GM19043 (cell line): ENCODE data around the gene EPN2.

Experiments used
- ATAC-seq: cut with Tn5 transposase; IDR thresholded peaks from one replicate; pipeline ENCODE4 v1.9.1; 2021; ENCODE audit warnings: low read depth; ENCODE audit not compliant: unreplicated experiment

The EPN2 gene

DNA sequence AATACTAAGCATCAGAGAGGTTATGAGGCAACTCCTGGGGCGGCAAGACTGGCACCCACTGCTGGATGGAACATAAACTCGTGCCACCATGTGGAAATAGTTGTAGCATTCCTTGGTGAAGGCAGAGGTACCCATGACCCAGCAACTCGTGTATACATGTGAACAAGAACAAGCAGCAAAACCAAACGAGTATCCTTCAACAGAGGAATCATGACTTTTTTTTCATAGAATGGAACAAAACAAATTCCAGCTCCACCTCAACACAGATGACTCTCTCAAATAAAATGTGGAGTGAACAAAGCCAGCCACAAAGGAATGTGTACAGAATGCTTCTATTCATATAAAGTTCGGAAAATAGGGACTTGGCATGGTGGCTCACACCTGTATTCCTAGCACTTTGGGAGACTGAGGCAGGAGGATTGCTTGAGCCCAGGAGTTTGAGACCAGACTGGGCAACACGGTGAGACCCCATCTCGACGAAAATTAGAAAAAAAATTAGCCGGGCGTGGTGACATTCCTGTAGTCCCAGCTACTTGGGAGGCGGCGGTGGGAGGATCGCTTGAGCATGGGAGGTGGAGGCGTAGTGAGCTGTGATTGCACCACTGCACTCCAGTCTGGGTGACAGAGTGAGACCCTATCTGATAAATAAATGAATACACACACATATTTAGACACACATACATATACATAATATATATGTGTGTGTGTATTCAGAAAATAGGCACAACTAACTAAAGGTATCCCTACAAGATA lies 90.0 kb downstream of the EPN2 start:
- no peak for ATAC-seq

- ATAC-seq: no peak
Observed at GRCh38 chr17:19328441-19329061, 91.4 kb downstream of the EPN2 start.

DNA sequence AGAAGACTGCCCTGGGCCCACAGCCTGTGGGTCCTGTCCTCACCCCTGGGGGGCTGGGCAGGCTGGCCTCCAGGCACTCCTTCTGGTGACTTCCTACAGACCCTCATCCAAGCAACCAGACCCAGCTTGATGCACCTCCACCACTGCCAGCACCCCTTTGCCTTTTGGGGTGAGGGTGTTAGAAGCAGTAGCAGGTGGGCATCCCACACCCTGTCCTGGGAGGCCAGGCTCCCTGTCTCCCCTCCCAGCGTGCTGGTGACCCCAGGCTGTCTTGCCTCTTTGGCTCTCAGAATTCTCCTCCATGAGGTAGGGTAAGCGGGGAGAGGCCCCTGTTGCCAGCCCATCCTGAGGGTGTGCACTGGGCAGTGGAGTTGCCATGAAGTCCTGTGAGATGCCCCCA lies 92.0 kb downstream of the EPN2 start:
- ATAC-seq: no peak

DNA sequence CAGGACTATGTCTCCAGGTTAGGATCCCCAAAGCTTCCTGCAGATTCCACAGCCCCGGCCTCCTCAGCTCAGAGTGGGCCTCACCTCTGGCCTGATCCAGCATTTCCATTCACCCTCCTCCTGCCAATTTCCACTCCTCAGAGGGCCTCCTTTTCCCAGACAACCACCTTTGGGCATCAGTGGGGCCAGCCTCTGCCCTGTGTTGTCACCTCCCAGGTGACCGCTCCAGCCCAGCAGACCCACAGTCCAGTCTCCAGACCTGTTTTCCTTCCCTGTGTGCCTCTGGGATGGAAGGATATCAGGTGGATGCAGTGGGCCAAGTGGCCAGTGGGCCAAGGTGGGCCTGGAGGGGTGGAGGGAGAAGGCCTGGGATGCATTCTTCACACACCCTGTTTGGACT lies 92.7 kb downstream of the EPN2 start:
- no peak for ATAC-seq

- no peak for ATAC-seq
Observed at GRCh38 chr17:19330271-19330670, 93.1 kb downstream of the EPN2 start.

- no peak for ATAC-seq
Observed at GRCh38 chr17:19331134-19331533, 94.0 kb downstream of the EPN2 start.

DNA sequence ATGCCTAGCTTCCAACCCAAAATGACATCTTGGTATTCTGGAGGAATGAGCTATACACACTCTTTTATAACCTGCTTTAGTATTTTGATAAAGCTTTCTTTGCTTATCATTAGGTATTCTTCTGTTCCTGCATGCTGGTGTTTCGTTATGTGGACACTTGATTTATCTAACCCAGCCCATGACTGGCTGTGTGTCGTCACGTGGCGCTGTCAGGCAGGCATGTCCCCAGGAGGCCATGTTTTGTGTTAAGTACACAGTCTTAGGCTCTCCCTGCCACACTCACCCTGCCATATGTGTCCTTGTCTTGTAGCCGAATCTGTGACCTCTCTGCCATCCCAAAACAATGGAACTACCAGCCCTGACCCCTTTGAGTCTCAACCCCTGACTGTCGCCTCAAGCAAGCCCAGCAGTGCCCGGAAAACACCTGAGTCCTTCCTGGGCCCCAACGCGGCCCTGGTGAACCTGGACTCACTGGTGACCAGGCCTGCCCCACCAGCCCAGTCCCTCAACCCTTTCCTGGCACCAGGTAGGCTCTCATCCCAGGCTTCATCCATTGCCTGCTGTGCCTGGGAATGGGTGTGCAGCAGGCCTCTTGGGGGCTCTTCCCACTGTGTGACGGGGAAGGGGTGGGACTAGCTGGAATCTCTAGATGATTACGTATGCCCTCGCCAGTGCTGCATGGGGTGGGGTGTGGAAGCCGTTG lies 94.5 kb downstream of the EPN2 start:
- ATAC-seq: no peak

- ATAC-seq: no peak
Observed at GRCh38 chr17:19332371-19333131, 95.4 kb downstream of the EPN2 start.

GRCh38 chr17:19333132-19333440 lies 95.9 kb downstream of the EPN2 start:
- ATAC-seq: no peak

GRCh38 chr17:19333736-19334290 lies 96.6 kb downstream of the EPN2 start:
- no peak for ATAC-seq

DNA sequence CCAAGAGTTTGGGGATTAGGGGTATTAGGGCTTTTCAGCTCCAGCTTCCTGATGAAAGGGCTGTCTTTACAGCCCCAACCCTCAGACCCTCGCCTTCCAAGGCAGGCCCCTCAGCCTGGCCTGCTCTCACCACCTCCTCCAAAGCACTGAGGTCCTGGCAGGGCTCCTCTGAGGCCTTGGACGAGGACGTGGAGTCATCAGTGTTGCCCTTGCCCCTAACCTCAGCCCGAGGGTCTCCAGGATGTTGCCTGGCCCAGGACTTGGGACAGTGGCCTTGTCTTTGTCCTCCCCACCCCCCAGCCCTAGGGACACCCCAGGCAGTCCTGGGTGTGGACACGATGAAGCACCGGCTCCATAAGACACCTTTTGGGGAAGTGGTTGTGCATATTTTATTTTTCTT lies 97.2 kb downstream of the EPN2 start:
- no peak for ATAC-seq

- ATAC-seq: no peak
Observed at GRCh38 chr17:19335951-19336631, 98.9 kb downstream of the EPN2 start.

DNA sequence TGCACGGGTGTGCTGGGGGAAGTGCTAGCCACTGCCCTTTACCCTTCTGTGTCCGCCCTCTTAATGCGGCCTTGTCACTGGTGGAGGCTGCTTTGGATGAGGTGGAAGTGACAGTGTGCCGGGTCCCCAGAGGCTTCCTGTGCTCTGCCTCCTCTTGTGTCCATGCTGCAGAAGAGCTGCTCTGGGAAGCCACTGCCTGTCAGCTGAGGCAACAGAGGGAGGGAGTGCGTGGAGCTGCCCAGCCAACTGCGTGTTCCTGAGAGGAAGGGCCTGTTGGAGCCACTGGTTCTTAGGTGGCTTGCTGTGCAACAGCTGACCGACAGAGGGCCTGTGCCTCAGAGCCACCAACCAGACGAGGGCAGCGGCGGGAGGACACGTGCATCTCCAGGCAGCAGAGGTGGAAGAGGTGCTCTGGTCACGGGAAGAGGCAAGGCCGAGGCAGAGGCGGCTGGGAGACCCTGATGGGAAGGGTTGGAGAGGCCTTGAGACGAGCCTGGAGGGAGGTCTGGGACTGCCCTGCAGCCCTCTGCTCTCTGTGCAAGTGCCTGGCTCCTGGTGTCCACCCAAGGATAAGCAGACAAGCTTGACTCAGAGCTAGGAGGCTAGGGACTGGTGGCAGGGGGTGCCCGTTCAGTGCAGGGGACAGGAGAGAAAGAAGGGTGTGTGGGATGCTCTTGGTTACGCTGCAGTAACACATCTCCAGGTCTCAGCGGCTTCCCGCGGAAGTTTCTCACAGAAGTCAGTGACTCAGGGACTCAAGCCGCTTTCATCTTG lies 100.0 kb downstream of the EPN2 start:
- ATAC-seq: no peak

- no peak for ATAC-seq
Observed at GRCh38 chr17:19337712-19338023, 100.5 kb downstream of the EPN2 start.

- no peak for ATAC-seq
Observed at GRCh38 chr17:19338031-19338990, 101.1 kb downstream of the EPN2 start.

- no peak for ATAC-seq
Observed at GRCh38 chr17:19339341-19339815, 102.2 kb downstream of the EPN2 start.

- no peak for ATAC-seq
Observed at GRCh38 chr17:19341211-19341631, 104.1 kb downstream of the EPN2 start.
